Measurements from ENCODE around the gene CHM.

The CHM gene

GRCh38 chrX:85851418-85851817 lies 195.9 kb downstream of the CHM start:
- Histone ChIP-seq H3K4me3 (ENCODE audit: severe bottlenecking) (no peak overlapping the region), H3K27ac (ENCODE audit: poor library complexity, severe bottlenecking) (no peak overlapping the region), H3K9me3 (ENCODE audit: severe bottlenecking) (no peaks in the 10 kb centered on the region), H3K27me3 (ENCODE audit: insufficient read depth, poor library complexity, severe bottlenecking) (no peaks in the 10 kb centered on the region), H3K4me1 (ENCODE audit: insufficient read depth, poor library complexity, severe bottlenecking) (no peaks in the 10 kb centered on the region), H3K36me3 (ENCODE audit: low read depth) (no peaks in the 10 kb centered on the region)
- peak; percentile 44 for TF ChIP-seq CTCF (IDR thresholded peaks at IDR 0.05; ENCODE audit: poor library complexity, severe bottlenecking)
- DNase-seq (ENCODE audit: low spot score): no peak
- 0 out of 3 replicates have a peak, but pooled peaks have one; percentile 36 for ATAC-seq (ENCODE audit: low read depth)

- DNase-seq (ENCODE audit: low spot score): no peak
- ATAC-seq (ENCODE audit: low read depth): 0 out of 3 replicates have a peak, but pooled peaks have one; percentile 46
These were observed 210.5 kb downstream of the CHM start for GRCh38 chrX:85836868-85837267.

GRCh38 chrX:85828771-85829170 lies 218.6 kb downstream of the CHM start:
- Histone ChIP-seq H3K9me3 (ENCODE audit: severe bottlenecking) (no peaks in the 10 kb centered on the region), H3K36me3 (ENCODE audit: low read depth) (no peaks in the 10 kb centered on the region), H3K4me3 (ENCODE audit: severe bottlenecking) (no peak overlapping the region), H3K4me1 (ENCODE audit: insufficient read depth, poor library complexity, severe bottlenecking) (no peaks in the 10 kb centered on the region), H3K27ac (ENCODE audit: poor library complexity, severe bottlenecking) (no peak overlapping the region), H3K27me3 (ENCODE audit: insufficient read depth, poor library complexity, severe bottlenecking) (no peaks in the 10 kb centered on the region)
- DNase-seq (ENCODE audit: low spot score) (no peak), ATAC-seq (ENCODE audit: low read depth) (no peak)
- TF ChIP-seq CTCF (IDR thresholded peaks at IDR 0.05; ENCODE audit: poor library complexity, severe bottlenecking): no peak

More at GRCh38 chrX:85836868-85837267, 210.5 kb downstream of the CHM start:
- Histone ChIP-seq H3K27me3 (ENCODE audit: insufficient read depth, poor library complexity, severe bottlenecking) (no peaks in the 10 kb centered on the region), H3K4me3 (ENCODE audit: severe bottlenecking) (no peak overlapping the region), H3K9me3 (ENCODE audit: severe bottlenecking) (no peaks in the 10 kb centered on the region), H3K4me1 (ENCODE audit: insufficient read depth, poor library complexity, severe bottlenecking) (no peaks in the 10 kb centered on the region), H3K27ac (ENCODE audit: poor library complexity, severe bottlenecking) (no peak overlapping the region), H3K36me3 (ENCODE audit: low read depth) (no peaks in the 10 kb centered on the region)
- TF ChIP-seq CTCF (IDR thresholded peaks at IDR 0.05; ENCODE audit: poor library complexity, severe bottlenecking): no peak

- TF ChIP-seq CTCF (IDR thresholded peaks at IDR 0.05; ENCODE audit: poor library complexity, severe bottlenecking): no peak
- H3K9me3 ChIP-seq (ENCODE audit: severe bottlenecking): no peaks in the 10 kb centered on the region
- no peaks in the 10 kb centered on the region for H3K36me3 ChIP-seq (ENCODE audit: low read depth)
- no peaks in the 10 kb centered on the region for H3K4me1 ChIP-seq (ENCODE audit: insufficient read depth, poor library complexity, severe bottlenecking)
- no peak overlapping the region for H3K27ac ChIP-seq (ENCODE audit: poor library complexity, severe bottlenecking)
- H3K4me3 ChIP-seq (ENCODE audit: severe bottlenecking): no peak overlapping the region
- DNase-seq (ENCODE audit: low spot score) (no peak), ATAC-seq (ENCODE audit: low read depth) (no peak)
- no peaks in the 10 kb centered on the region for H3K27me3 ChIP-seq (ENCODE audit: insufficient read depth, poor library complexity, severe bottlenecking)
These were observed 232.1 kb downstream of the CHM start for GRCh38 chrX:85815203-85815751.
